Retinal pigment epithelial cell (primary cell): Measurements from ENCODE around the gene FAM200B.

Source experiments
- DNase-seq: peaks from one replicate; pipeline ENCODE4 v3.0.0-alpha.2; 2010; ENCODE audit warnings: low read depth
- H3K4me3 ChIP-seq: 2 replicates; pipeline ENCODE4 v1.5.1; 2011; ENCODE audit warnings: mild to moderate bottlenecking, low read length, control low read depth, moderate library complexity
- TF ChIP-seq, protein P1 (sequence below): conservative IDR thresholded peaks from 2 replicates; pipeline ENCODE4 v1.5.1; 2011; ENCODE audit warnings: low read depth, low read length, control low read depth, inconsistent platforms

Gene FAM200B

DNA sequence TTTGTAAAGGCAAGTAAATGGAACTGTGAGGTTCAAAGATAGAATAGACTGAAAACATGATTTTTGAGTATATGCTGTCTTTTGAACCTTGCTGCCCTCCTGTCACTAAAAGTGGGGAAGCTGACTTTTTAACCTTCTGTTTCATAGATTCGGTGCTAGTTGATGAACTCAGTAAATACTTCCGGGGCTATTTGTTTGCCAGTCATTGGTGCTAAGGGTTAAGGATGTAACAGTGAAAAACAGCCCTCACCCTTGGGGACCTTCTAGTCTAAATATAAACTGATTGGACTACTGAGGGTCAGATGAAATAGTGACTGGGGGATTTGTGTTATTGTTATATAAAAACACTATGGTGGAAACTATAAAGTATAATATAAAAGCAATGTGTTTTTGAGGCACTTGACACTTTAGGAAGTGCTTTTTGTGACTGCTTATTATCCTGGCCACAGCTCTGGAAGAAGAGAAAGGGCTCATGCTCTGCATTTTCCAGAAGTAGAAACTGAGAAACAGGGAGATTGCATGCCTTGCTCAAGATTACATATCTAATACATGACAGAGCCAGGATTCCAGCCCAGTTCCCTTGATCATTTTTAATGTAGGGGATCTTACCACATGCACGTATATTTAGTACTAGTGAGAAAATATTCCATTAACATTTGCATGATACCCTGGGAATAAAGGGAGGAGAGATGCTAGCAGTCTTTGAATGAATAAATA lies 25.2 kb downstream of the FAM200B start:
- H3K4me3 ChIP-seq: no peak overlapping the region
- TF ChIP-seq, protein P1, sequence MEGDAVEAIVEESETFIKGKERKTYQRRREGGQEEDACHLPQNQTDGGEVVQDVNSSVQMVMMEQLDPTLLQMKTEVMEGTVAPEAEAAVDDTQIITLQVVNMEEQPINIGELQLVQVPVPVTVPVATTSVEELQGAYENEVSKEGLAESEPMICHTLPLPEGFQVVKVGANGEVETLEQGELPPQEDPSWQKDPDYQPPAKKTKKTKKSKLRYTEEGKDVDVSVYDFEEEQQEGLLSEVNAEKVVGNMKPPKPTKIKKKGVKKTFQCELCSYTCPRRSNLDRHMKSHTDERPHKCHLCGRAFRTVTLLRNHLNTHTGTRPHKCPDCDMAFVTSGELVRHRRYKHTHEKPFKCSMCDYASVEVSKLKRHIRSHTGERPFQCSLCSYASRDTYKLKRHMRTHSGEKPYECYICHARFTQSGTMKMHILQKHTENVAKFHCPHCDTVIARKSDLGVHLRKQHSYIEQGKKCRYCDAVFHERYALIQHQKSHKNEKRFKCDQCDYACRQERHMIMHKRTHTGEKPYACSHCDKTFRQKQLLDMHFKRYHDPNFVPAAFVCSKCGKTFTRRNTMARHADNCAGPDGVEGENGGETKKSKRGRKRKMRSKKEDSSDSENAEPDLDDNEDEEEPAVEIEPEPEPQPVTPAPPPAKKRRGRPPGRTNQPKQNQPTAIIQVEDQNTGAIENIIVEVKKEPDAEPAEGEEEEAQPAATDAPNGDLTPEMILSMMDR: no peak
- no peak for DNase-seq

DNA sequence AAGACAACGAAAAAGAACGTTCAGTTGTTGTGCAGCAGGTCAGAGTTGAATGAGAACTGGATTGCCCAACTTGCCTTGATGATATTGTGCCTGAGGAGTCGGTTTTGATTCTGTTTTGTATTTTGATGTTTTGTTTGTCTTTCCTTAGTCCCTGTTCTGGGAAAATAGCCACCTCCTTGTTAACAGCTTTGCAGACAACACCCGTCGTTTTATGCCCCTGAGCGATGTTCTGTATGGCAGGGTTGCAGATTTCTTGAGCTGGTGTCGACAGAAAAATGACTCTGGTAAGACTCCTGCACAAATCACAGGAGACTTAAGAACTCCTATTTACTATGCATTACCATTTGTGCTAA lies 25.7 kb downstream of the FAM200B start:
- no peak for DNase-seq
- TF ChIP-seq, protein P1: no peak
- H3K4me3 ChIP-seq: no peak overlapping the region

DNA sequence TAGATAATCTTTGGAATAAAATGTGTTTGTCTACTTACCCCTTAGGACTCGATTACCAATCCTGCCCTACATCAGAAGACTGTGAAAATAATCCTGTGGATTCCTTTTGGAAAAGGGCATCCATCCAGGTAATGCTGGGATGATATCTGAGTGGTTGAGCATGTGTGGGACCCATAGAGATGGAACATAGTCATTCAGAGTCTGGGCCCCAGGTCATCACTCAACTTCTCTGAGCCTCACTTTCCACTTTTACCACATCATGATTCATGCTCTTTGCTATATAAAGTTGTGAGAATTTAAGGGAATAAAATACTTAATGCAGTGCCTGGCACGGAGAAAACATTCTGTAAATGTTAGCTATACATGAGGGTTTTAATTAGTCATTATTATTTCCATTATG lies 30.1 kb downstream of the FAM200B start:
- TF ChIP-seq, protein P1: no peak
- H3K4me3 ChIP-seq: no peak overlapping the region
- DNase-seq: no peak

GRCh38 chr4:15712214-15712613 lies 30.6 kb downstream of the FAM200B start:
- no peak for DNase-seq
- TF ChIP-seq, protein P1: no peak
- no peak overlapping the region for H3K4me3 ChIP-seq

DNA sequence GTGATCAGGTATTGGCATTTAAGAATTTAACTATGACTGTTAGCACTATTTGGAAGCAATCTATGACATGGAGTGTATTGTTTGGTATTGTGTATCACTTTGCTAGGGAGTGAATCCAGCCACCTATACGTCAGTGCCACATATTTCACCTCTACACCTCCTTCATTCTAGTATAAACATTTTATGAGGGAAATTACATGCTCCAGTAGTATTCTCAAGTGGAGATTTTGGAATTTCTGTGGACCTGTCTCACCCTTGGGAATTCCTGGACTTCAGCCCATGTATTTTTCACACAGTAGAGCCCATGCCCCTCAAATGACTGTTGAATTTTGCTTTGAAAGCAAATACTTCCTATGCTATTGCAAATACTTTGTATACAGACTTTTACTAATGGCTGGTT lies 32.5 kb downstream of the FAM200B start:
- TF ChIP-seq, protein P1: no peak
- H3K4me3 ChIP-seq: no peak overlapping the region
- DNase-seq: no peak

DNA sequence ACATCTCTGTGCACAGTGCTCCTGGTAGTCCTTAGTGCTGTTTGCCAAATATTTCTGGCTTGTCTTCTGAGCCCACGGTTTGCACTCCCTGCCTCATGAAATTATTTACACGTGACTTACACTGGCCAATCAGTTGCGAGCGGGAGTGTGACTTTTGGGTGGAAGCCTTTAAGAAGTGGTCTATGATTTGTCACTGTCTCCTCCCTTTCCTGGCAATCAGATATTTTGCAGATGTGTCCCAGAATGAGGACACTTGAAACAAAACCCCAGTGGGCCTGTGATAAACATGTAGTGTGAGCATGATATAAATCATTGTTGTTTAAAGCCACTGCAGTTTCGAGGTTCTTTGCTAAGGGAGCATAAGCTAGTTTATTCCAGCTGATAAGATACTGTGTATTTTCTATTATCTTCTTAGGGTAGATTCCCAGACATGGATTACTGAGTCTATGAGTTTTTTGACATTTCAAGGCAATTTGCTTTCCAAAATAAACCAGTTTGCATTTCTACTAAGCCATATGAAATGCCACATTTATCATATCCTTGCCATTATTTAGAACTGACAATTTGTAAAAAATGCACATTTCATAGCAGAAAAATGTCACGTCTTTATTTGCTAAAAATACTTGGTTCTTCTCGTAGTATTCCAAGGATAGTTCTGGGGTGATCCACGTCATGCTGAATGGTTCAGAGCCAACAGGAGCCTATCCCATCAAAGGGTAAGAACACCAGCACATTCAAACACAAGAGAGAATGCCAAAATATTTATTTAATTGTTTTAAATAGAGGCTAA lies 33.2 kb downstream of the FAM200B start:
- TF ChIP-seq, protein P1: no peak
- no peak for DNase-seq
- no peak overlapping the region for H3K4me3 ChIP-seq

- no peak overlapping the region for H3K4me3 ChIP-seq
- DNase-seq: no peak
- TF ChIP-seq, protein P1: no peak
Observed at GRCh38 chr4:15716115-15716514, 34.5 kb downstream of the FAM200B start.
